ENCODE measurements around the gene TAF8.

- no peak for TF ChIP-seq CTCF (IDR thresholded peaks at IDR 0.05)
- no peak for TF ChIP-seq POLR2A (IDR thresholded peaks at IDR 0.05)
Measured at GRCh38 chr6:42079941-42080464, 29.7 kb downstream of the TAF8 start.
